ENCODE measurements around the gene PGP.

GRCh38 chr16:2211923-2212347 lies 2.7 kb downstream of the PGP start:
- TF ChIP-seq, protein P1, sequence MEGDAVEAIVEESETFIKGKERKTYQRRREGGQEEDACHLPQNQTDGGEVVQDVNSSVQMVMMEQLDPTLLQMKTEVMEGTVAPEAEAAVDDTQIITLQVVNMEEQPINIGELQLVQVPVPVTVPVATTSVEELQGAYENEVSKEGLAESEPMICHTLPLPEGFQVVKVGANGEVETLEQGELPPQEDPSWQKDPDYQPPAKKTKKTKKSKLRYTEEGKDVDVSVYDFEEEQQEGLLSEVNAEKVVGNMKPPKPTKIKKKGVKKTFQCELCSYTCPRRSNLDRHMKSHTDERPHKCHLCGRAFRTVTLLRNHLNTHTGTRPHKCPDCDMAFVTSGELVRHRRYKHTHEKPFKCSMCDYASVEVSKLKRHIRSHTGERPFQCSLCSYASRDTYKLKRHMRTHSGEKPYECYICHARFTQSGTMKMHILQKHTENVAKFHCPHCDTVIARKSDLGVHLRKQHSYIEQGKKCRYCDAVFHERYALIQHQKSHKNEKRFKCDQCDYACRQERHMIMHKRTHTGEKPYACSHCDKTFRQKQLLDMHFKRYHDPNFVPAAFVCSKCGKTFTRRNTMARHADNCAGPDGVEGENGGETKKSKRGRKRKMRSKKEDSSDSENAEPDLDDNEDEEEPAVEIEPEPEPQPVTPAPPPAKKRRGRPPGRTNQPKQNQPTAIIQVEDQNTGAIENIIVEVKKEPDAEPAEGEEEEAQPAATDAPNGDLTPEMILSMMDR (IDR thresholded peaks at IDR 0.05): no peak
- no peak for TF ChIP-seq POLR2A (IDR thresholded peaks at IDR 0.05)
